ENCODE measurements around the gene HOXB1.
"Not testable (repeated sequence)": the region's sequence is repeated elsewhere in the genome, so short reads cannot be mapped to it uniquely, and the experiment has no call there.

The HOXB1 gene

GRCh38 chr17:48542114-48542656, 11.4 kb upstream of the HOXB1 start:
- no peak for DNase-seq

DNA sequence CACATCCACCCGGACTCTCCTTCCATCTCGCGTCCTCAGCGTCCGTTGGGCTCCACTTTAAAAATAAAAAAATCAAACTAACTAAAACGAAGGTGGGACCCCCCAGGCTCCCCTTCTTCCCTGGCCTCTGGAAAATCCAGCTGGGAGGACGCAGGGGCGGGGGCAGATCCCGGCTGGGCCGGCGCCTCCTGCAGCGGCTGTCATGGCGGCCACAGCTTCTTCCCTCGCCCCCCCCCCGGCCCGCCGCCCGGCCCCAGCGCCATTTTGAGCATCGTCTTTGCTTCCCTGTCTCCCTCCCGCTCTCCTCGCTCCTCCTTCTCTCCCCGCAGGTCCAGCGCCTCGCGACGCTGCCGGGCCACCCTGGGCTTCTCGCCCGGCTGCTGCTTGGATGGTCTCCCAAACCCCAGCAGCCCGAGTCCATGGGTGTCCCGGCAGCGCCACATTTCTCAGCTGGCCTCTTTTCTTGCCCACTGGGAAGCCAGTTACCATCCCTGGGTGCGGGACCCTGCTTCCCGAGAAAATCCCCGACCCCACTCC, 10.8 kb upstream of the HOXB1 start:
- peak; percentile 70 for DNase-seq

- no peak for DNase-seq
Observed at GRCh38 chr17:48541036-48541576, 10.3 kb upstream of the HOXB1 start.

DNA sequence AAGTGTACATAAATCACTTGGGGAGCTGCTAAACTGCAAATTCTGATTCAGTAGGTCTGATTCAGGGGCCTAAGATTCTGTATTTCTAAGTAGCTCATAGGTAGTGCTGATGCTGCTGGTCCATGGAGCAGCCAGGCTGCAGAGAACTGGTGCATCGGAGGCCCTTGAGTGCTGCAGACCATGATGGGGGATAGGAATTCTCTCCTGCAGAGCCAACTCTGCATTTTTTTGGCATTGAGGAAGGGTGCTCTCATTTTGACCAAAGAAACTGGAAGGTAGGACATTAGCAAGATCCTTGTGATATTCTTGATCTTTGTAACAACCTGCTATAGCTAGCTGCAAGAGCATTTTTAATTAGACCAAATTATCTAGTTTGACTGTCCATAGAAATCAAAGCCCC, 9.4 kb upstream of the HOXB1 start:
- peak; percentile 35 for DNase-seq

DNA sequence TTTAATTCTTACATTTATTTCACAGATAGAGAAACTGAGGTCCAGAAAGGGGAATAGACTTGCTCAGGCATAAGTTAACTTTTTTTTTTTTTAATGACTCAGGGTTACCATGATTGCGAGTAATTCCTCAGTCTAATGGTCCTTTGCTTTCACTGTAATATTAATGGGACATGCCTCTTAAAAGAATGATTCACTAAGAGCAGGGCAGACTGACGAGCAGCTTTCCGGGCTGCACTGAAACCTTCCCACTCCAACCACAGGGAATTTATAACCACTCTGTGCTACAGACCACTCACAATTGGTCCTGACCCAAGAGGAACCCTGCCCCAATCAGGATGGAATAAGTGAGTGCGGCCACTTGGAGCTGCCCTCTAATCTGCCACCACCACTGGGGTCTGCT, 8.4 kb upstream of the HOXB1 start:
- DNase-seq: peak; percentile 89

GRCh38 chr17:48537316-48537715, 6.5 kb upstream of the HOXB1 start:
- DNase-seq: no peak

GRCh38 chr17:48535793-48536559, 5.2 kb upstream of the HOXB1 start:
- not testable (repeated sequence) for DNase-seq

- DNase-seq: no peak
Observed at GRCh38 chr17:48532261-48532660, 1.4 kb upstream of the HOXB1 start.

- DNase-seq: no peak
Observed at GRCh38 chr17:48530208-48530886, 464 bp downstream of the HOXB1 start.

DNA sequence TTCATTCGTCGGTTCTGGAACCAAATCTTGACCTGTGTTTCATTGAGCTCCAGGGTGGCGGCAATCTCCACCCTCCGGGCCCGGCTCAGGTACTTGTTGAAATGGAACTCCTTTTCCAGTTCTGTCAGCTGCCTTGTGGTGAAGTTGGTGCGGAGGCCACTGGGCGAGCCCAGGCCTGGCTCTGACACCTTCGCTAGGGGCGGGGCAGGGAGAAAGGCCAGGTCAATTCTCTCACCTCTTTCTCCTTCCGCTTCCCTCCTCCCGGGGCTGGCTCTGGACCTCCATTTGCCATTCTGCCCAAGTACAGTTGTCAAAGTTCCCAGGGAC, 1.2 kb downstream of the HOXB1 start:
- no peak for DNase-seq

DNA sequence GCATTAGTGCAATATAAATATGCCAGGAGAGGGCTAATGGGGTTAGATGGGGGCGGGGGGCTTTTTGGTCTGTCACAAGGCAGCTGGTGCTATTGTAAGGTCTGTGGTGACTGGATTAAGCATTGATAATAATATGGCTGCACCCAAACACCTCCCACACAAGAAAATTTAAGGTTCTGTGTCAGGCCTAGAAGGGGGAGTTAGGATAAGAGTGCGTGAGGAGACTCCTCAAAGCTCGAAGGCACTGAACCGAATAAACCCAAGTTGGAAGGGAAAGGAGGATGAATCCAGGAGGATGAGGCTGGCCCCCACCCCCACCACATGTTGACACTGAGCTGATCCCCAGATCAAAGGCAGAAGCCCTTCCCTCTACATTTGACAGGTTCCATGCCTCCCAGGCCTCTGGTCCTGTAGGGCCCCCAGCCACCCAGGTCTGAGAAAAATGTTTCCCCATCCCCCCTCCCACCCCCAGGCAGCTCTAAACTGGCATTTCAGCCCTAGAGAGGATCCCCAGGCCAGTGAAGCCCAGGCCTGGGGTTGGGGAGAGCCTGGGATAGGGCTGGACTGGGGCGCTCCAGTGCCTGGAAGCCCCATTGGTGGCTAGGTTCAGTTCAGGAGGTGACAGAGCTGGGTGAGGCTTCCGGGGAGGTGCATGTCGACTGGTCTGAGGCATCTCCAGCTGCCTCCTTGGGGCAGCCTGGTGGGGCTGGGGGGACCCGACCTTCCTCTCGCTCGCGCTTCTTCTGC, 1.7 kb downstream of the HOXB1 start:
- DNase-seq: no peak

GRCh38 chr17:48528153-48528935, 2.5 kb downstream of the HOXB1 start:
- DNase-seq: no peak

- no peak for DNase-seq
Observed at GRCh38 chr17:48527547-48527932, 3.3 kb downstream of the HOXB1 start.

- DNase-seq: no peak
Observed at GRCh38 chr17:48526608-48527546, 3.9 kb downstream of the HOXB1 start.

DNA sequence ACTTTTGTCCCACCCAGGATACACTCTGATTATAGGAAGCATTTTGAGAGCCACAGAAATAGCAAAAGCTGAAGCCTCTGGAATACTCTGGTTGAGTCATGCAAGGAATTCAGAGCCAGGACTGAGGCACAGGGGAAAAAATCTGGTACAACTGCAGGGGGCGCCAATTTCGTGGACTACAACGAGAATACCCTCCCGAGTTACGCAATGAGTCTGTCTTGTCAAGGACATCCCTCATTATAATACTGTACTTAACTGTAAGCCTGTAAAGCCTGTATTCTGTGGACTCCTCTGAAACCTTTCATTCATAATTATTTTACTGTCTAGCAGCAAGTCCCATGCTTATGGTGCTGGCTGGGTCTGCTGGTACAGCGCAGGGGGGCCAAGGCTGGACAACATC, 7.8 kb downstream of the HOXB1 start:
- DNase-seq: peak; percentile 35

- DNase-seq: peak; percentile 75
Observed at GRCh38 chr17:48522031-48522653, 8.7 kb downstream of the HOXB1 start.

DNA sequence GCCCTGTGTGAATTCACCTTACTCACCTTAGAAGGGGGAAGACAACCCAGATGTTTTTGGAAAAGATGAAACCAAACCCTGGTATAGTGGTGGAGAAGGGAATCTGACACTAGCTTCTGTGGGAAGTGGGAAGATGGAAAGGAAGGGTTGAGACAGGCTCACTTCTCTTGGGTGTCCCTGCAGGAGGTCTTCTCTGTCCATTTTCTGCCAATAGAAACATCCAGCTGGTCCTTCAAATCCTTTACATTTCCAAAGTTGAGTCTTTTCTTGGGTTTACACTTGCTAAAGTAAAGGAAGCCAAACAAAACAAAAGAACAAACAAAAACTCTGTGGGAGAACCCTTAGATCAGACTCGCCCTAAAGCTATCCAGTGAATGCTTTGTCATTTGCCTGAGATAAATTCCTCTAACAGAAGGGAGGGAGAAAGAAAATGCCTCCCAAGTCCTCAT, 10.2 kb downstream of the HOXB1 start:
- peak; percentile 44 for DNase-seq

DNA sequence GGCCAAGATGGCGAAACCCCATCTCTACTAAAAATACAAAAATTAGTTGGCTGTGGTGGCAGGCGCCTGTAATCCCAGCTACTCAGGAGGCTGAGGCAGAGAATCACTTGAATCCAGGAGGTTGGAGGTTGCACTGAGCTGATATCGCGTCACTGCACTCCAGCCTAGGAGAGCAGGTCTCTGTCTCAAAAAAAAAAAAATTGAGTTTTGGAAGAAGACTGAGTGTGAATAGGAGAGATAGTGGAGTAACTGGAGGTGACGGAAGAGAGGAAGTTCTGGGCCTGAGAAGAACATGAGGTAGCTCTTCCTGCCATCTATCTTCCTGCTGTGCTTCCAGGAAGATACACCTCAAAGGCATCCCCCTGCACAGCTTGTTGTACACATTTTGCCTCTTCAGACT, 11.4 kb downstream of the HOXB1 start:
- DNase-seq: no peak

GRCh38 chr17:48517478-48517877, 13.3 kb downstream of the HOXB1 start:
- no peak for DNase-seq
